Right lobe of liver (tissue), 4 donors: ENCODE measurements around the gene CRYBB1.

Experiments used
- POLR2A ChIP-seq: fragments of 450-650 bp; IDR thresholded peaks from one replicate; pipeline ENCODE4 v1.6.1; 2017; ENCODE audit warnings: antibody characterized with exemption, mild to moderate bottlenecking
- TF ChIP-seq, protein P1 (sequence below), 4 donors: fragments of 200-600 bp in 3 of 4; fragments of 450-650 bp in 1 of 4; IDR thresholded peaks; one replicate each; pipeline versions ENCODE4 v1.5.1 to v1.8.0; 2016 to 2022; ENCODE audit warnings: antibody characterized with exemption in 4 of 4, mild to moderate bottlenecking in 2 of 4
- donor health status: DM: no; HTN: no; CAD: no.
- donor health status: DM: no; HTN: no; CAD: no.
- donor health status: DM: no; HTN: yes; CAD: no.

DNA sequence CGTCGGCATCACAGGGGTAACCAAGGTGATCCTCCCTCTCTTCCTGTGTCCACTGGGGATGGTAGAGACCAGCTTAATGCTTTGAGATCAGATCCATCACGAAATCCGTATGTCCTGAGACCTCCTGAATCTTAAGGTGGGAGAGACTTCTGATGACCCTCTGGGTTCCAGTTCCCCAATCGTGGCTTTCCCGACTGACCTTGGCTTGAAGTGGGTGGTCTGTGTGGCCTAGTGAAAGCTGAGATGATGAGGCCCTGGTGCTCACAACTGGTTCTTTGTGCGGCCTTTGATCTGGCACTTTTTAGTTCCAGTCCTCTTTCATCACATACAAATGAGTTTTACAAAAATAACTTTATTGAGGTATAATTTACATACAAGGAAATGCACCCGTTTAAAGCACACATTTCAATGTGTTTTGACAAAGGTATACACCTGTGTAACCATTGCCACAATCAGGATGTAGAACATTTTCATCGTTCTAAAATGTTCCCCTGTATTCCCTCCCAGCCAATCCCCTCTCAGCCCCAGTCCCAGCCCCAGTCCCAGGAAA, 45.6 kb upstream of the CRYBB1 start:
- TF ChIP-seq, protein P1, sequence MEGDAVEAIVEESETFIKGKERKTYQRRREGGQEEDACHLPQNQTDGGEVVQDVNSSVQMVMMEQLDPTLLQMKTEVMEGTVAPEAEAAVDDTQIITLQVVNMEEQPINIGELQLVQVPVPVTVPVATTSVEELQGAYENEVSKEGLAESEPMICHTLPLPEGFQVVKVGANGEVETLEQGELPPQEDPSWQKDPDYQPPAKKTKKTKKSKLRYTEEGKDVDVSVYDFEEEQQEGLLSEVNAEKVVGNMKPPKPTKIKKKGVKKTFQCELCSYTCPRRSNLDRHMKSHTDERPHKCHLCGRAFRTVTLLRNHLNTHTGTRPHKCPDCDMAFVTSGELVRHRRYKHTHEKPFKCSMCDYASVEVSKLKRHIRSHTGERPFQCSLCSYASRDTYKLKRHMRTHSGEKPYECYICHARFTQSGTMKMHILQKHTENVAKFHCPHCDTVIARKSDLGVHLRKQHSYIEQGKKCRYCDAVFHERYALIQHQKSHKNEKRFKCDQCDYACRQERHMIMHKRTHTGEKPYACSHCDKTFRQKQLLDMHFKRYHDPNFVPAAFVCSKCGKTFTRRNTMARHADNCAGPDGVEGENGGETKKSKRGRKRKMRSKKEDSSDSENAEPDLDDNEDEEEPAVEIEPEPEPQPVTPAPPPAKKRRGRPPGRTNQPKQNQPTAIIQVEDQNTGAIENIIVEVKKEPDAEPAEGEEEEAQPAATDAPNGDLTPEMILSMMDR (IDR thresholded peaks at IDR 0.05) = no peak
- TF ChIP-seq POLR2A = no peak
